GM18505 (cell line): Measurements from ENCODE around the gene COL6A2.
"Not testable (repeated sequence)": the region's sequence is repeated elsewhere in the genome, so short reads cannot be mapped to it uniquely, and the experiment has no call there.

Experiments used
- ATAC-seq: cut with Tn5 transposase; IDR thresholded peaks from one replicate; pipeline ENCODE4 v1.9.1; 2021; ENCODE audit not compliant: unreplicated experiment
- POLR2A ChIP-seq: IDR thresholded peaks from 4 replicates; pipeline ENCODE4 v1.6.1; 2011; ENCODE audit warnings: borderline replicate concordance; ENCODE audit not compliant: insufficient read depth, insufficient read length; ENCODE audit errors: extremely low read depth

The COL6A2 gene

GRCh38 chr21:46078322-46078977 lies 19.5 kb upstream of the COL6A2 start:
- no peak for TF ChIP-seq POLR2A
- ATAC-seq, result no peak

GRCh38 chr21:46078978-46079351 lies 18.9 kb upstream of the COL6A2 start:
- no peak for TF ChIP-seq POLR2A
- no peak for ATAC-seq

GRCh38 chr21:46079352-46080170 lies 18.4 kb upstream of the COL6A2 start:
- no peak for TF ChIP-seq POLR2A
- no peak for ATAC-seq

GRCh38 chr21:46080171-46081021 lies 17.5 kb upstream of the COL6A2 start:
- no peak for TF ChIP-seq POLR2A
- no peak for ATAC-seq

- no peak for ATAC-seq
These were observed 16.7 kb upstream of the COL6A2 start for GRCh38 chr21:46081022-46081861.

GRCh38 chr21:46081862-46082712 lies 15.8 kb upstream of the COL6A2 start:
- no peak for ATAC-seq
- TF ChIP-seq POLR2A, result no peak

More at GRCh38 chr21:46081022-46081861, 16.7 kb upstream of the COL6A2 start:
- no peak for TF ChIP-seq POLR2A

GRCh38 chr21:46082713-46082962 lies 15.3 kb upstream of the COL6A2 start:
- no peak for TF ChIP-seq POLR2A
- ATAC-seq, result no peak

- TF ChIP-seq POLR2A, result no peak
- no peak for ATAC-seq
These were observed 14.7 kb upstream of the COL6A2 start for GRCh38 chr21:46082963-46083790.

GRCh38 chr21:46083791-46084561 lies 13.9 kb upstream of the COL6A2 start:
- no peak for TF ChIP-seq POLR2A
- ATAC-seq, result no peak

- ATAC-seq, result no peak
- no peak for TF ChIP-seq POLR2A
These were observed 13.2 kb upstream of the COL6A2 start for GRCh38 chr21:46084709-46085108.

GRCh38 chr21:46085259-46085658 lies 12.7 kb upstream of the COL6A2 start:
- not testable (repeated sequence) for ATAC-seq

- ATAC-seq, result no peak
- TF ChIP-seq POLR2A, result no peak
These were observed 10.3 kb upstream of the COL6A2 start for GRCh38 chr21:46087641-46088040.
